HG03103 (cell line): ENCODE data around the gene SFI1.
"Not testable (repeated sequence)": the region's sequence is repeated elsewhere in the genome, so short reads cannot be mapped to it uniquely, and the experiment has no call there.

Experiments used
- ATAC-seq: cut with Tn5 transposase; IDR thresholded peaks from one replicate; pipeline ENCODE4 v1.9.1; 2021; ENCODE audit warnings: low read depth; ENCODE audit not compliant: unreplicated experiment

Gene SFI1

GRCh38 chr22:31584804-31585160 is 88.4 kb downstream of the SFI1 start:
- no peak for ATAC-seq

GRCh38 chr22:31585161-31585859 is 89.0 kb downstream of the SFI1 start:
- ATAC-seq, result no peak

- no peak for ATAC-seq
Measured at GRCh38 chr22:31586137-31586920, 90.0 kb downstream of the SFI1 start.

GRCh38 chr22:31588970-31589675 is 92.8 kb downstream of the SFI1 start:
- no peak for ATAC-seq

GRCh38 chr22:31590161-31590560 is 93.8 kb downstream of the SFI1 start:
- ATAC-seq, result not testable (repeated sequence)

- ATAC-seq, result no peak
Measured at GRCh38 chr22:31595271-31595670, 98.9 kb downstream of the SFI1 start.

- ATAC-seq, result no peak
Measured at GRCh38 chr22:31602259-31602952, 106.1 kb downstream of the SFI1 start.

- no peak for ATAC-seq
Measured at GRCh38 chr22:31603081-31603525, 106.8 kb downstream of the SFI1 start.

GRCh38 chr22:31603574-31603973 is 107.2 kb downstream of the SFI1 start:
- ATAC-seq, result no peak

GRCh38 chr22:31604137-31604705 is 107.9 kb downstream of the SFI1 start:
- no peak for ATAC-seq

GRCh38 chr22:31604746-31605705 is 108.7 kb downstream of the SFI1 start:
- no peak for ATAC-seq

GRCh38 chr22:31605851-31606585 is 109.7 kb downstream of the SFI1 start:
- no peak for ATAC-seq

GRCh38 chr22:31607696-31608095 is 111.4 kb downstream of the SFI1 start:
- no peak for ATAC-seq

- ATAC-seq, result no peak
Measured at GRCh38 chr22:31609716-31610115, 113.4 kb downstream of the SFI1 start.

- no peak for ATAC-seq
Measured at GRCh38 chr22:31610611-31611010, 114.3 kb downstream of the SFI1 start.

GRCh38 chr22:31611061-31611760 is 114.9 kb downstream of the SFI1 start:
- no peak for ATAC-seq

- no peak for ATAC-seq
Measured at GRCh38 chr22:31612891-31613285, 116.6 kb downstream of the SFI1 start.

- no peak for ATAC-seq
Measured at GRCh38 chr22:31613286-31613903, 117.1 kb downstream of the SFI1 start.
